OCI-LY1 (cell line): ENCODE results near the gene AMOT.

Experiments used
- H2AFZ ChIP-seq: fragments of 200-600 bp; sonication (generic), shearing (Covaris generic); 2 replicates; pipeline ENCODE4 v1.6.0; 2014; ENCODE audit warnings: antibody characterized with exemption, mild to moderate bottlenecking, low read length
- H3F3A ChIP-seq: fragments of 200-600 bp; sonication (generic), shearing (Covaris generic); 2 replicates; pipeline ENCODE4 v1.6.0; 2014; ENCODE audit warnings: mild to moderate bottlenecking, antibody characterized with exemption, low read length, moderate library complexity; ENCODE audit not compliant: insufficient read depth
- H3K27ac ChIP-seq: fragments of 200-600 bp; sonication (generic); 2 replicates; pipeline ENCODE4 v1.5.1; 2014; ENCODE audit warnings: low read length, mixed run types, mild to moderate bottlenecking, low read depth; ENCODE audit not compliant: poor library complexity, severe bottlenecking
- H3K27me3 ChIP-seq: fragments of 200-600 bp; sonication (generic); 2 replicates; pipeline ENCODE4 v1.6.0; 2014; ENCODE audit warnings: antibody characterized with exemption, mild to moderate bottlenecking, low read length, moderate library complexity; ENCODE audit not compliant: insufficient read depth
- H3K36me3 ChIP-seq: fragments of 200-600 bp; sonication (generic); 2 replicates; pipeline ENCODE4 v1.6.1; 2014; ENCODE audit warnings: mild to moderate bottlenecking, antibody characterized with exemption, low read length, moderate library complexity, mixed read lengths; ENCODE audit not compliant: insufficient read depth
- H3K4me1 ChIP-seq: fragments of 200-600 bp; sonication (generic); 2 replicates; pipeline ENCODE4 v1.5.1; 2014; ENCODE audit warnings: mild to moderate bottlenecking, low read length, moderate library complexity; ENCODE audit not compliant: insufficient read depth, severe bottlenecking
- H3K4me2 ChIP-seq: fragments of 200-600 bp; sonication (generic), shearing (Covaris generic); 2 replicates; pipeline ENCODE4 v1.6.1; 2014; ENCODE audit warnings: low read length
- H3K4me3 ChIP-seq: fragments of 200-600 bp; sonication (generic); 2 replicates; pipeline ENCODE4 v1.5.1; 2014; ENCODE audit warnings: low read length, low read depth, mild to moderate bottlenecking, mixed read lengths; ENCODE audit not compliant: poor library complexity, severe bottlenecking
- H3K79me2 ChIP-seq: fragments of 200-600 bp; shearing (Covaris generic); 2 replicates; pipeline ENCODE4 v1.6.1; 2016; ENCODE audit warnings: mixed run types, low read length, mixed read lengths; ENCODE audit not compliant: insufficient read depth
- H3K9ac ChIP-seq: fragments of 200-600 bp; sonication (generic), shearing (Covaris generic); 2 replicates; pipeline ENCODE4 v1.6.1; 2014; ENCODE audit warnings: mild to moderate bottlenecking, low read length, mixed read lengths
- H3K9me2 ChIP-seq: fragments of 200-600 bp; sonication (generic), shearing (Covaris generic); 2 replicates; pipeline ENCODE4 v1.6.1; 2014; ENCODE audit warnings: low read depth, mild to moderate bottlenecking, low read length, mixed read lengths
- H3K9me3 ChIP-seq: fragments of 200-600 bp; shearing (Covaris generic); 2 replicates; pipeline ENCODE4 v1.6.1; 2014; ENCODE audit warnings: low read length, mixed read lengths
- H4K20me1 ChIP-seq: fragments of 200-600 bp; sonication (generic), shearing (Covaris generic); 2 replicates; pipeline ENCODE4 v1.6.0; 2016; ENCODE audit warnings: mild to moderate bottlenecking, low read length; ENCODE audit not compliant: insufficient read depth
- EZH2 ChIP-seq: fragments of 200-600 bp; sonication (generic), shearing (Covaris generic); IDR thresholded peaks from 2 replicates; pipeline ENCODE4 v1.8.0; 2017; ENCODE audit warnings: borderline replicate concordance, mixed run types, mild to moderate bottlenecking, antibody characterized with exemption, low read length, moderate library complexity, mixed read lengths
- TF ChIP-seq, protein P1 (sequence below): fragments of 200-600 bp; sonication (generic), shearing (Covaris generic); IDR thresholded peaks from 2 replicates; pipeline ENCODE4 v1.5.1; 2017; ENCODE audit warnings: mild to moderate bottlenecking, antibody characterized with exemption, low read length, moderate library complexity, mixed read lengths

AMOT gene

DNA sequence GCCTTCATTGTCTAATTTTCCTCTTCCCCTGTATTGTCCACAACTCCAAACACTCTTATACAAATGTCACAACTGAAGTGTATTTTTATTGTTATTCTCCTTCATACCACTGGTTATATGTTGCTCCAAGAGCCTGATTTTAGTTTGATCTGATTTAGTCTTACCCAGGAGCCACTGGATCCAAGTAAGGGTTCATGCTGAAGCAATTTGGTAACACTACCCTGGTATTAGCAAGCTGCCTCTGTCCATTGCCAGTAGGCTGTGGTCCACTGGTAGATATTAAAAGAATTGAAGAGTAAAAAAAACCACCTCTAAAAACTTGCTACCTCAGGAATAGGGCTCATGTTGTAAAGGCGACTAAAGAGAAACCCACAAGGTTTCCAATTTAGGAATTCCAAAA lies 41.2 kb downstream of the AMOT start:
- Histone ChIP-seq H3K4me3 (no peak overlapping the region), H3K27ac (no peak overlapping the region), H3K9me2 (no peaks in the 10 kb centered on the region), H3K9ac (no peak overlapping the region), H3K36me3 (no peaks in the 10 kb centered on the region), H3K27me3 (no peaks in the 10 kb centered on the region), H2AFZ (no peak overlapping the region), H4K20me1 (no peaks in the 10 kb centered on the region), H3K79me2 (no peaks in the 10 kb centered on the region), H3F3A (no peaks in the 10 kb centered on the region), H3K4me2 (no peak overlapping the region), H3K9me3 (no peaks in the 10 kb centered on the region), H3K4me1 (no peaks in the 10 kb centered on the region)
- TF ChIP-seq, protein P1, sequence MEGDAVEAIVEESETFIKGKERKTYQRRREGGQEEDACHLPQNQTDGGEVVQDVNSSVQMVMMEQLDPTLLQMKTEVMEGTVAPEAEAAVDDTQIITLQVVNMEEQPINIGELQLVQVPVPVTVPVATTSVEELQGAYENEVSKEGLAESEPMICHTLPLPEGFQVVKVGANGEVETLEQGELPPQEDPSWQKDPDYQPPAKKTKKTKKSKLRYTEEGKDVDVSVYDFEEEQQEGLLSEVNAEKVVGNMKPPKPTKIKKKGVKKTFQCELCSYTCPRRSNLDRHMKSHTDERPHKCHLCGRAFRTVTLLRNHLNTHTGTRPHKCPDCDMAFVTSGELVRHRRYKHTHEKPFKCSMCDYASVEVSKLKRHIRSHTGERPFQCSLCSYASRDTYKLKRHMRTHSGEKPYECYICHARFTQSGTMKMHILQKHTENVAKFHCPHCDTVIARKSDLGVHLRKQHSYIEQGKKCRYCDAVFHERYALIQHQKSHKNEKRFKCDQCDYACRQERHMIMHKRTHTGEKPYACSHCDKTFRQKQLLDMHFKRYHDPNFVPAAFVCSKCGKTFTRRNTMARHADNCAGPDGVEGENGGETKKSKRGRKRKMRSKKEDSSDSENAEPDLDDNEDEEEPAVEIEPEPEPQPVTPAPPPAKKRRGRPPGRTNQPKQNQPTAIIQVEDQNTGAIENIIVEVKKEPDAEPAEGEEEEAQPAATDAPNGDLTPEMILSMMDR, result no peak
- TF ChIP-seq EZH2, result no peak

DNA sequence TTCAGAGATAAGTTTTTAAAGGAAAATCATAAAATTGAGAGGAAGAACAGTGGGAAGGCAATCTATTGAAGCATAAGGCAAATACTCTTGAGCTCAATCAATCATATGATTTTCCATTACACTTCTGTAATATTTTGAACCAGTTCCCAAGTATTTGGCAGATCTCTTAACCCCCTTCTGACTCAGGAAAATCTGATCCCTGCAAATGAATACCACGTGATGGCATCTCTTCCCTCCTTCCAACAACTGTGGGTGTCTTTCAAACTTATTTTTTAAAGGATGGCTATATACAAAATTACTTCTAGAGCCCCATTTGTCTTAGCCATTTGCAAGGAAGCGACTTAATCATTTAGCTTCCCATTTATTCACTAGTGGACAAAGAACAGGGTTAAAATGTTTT lies 41.9 kb downstream of the AMOT start:
- Histone ChIP-seq H2AFZ (no peak overlapping the region), H3K4me3 (no peak overlapping the region), H3K79me2 (no peaks in the 10 kb centered on the region), H3K9me2 (no peaks in the 10 kb centered on the region), H4K20me1 (no peaks in the 10 kb centered on the region), H3K9ac (no peak overlapping the region), H3K4me2 (no peak overlapping the region), H3F3A (no peaks in the 10 kb centered on the region), H3K36me3 (no peaks in the 10 kb centered on the region), H3K4me1 (no peaks in the 10 kb centered on the region), H3K27ac (no peak overlapping the region), H3K9me3 (no peaks in the 10 kb centered on the region), H3K27me3 (no peaks in the 10 kb centered on the region)
- TF ChIP-seq EZH2, result no peak
- TF ChIP-seq, protein P1, result no peak

DNA sequence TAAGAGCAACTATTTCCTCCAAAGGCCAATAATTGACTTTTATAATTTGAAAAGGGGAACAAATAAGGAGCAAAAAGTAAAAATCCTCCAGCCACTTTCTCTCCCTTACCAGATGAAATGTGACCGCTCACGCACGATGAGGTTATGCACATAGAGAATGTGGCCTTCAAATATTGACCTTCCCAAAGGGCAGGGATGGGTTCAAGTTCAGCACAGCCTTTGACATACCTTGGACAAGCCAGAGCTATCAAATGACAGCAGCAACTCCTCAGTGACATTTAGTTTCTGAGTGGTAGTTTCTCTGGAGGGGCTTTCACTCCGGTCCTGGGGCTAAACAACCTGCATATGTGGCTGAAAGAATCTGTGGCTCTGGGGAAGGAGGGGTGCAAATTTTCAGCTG lies 50.7 kb downstream of the AMOT start:
- H3K27me3 ChIP-seq, result no peaks in the 10 kb centered on the region
- H3K9ac ChIP-seq, result no peak overlapping the region
- H3K36me3 ChIP-seq, result no peaks in the 10 kb centered on the region
- H3K4me3 ChIP-seq, result no peak overlapping the region
- H2AFZ ChIP-seq, result no peak overlapping the region
- H3K4me2 ChIP-seq, result no peak overlapping the region
- H3K79me2 ChIP-seq, result no peaks in the 10 kb centered on the region
- no peaks in the 10 kb centered on the region for H3K9me3 ChIP-seq
- H3K4me1 ChIP-seq, result no peaks in the 10 kb centered on the region
- TF ChIP-seq, protein P1, result no peak
- TF ChIP-seq EZH2, result no peak
- H3K27ac ChIP-seq, result no peak overlapping the region
- no peaks in the 10 kb centered on the region for H4K20me1 ChIP-seq
- no peaks in the 10 kb centered on the region for H3F3A ChIP-seq
- no peaks in the 10 kb centered on the region for H3K9me2 ChIP-seq
